GM21447 (cell line): ENCODE results near the gene NTN5.
A peak's percentile ranks its signal among the peaks of the same experiment; 100 is the strongest.
"Not testable (repeated sequence)": the region's sequence is repeated elsewhere in the genome, so short reads cannot be mapped to it uniquely, and the experiment has no call there.

Experiments
- ATAC-seq: cut with Tn5 transposase; IDR thresholded peaks from one replicate; pipeline ENCODE4 v1.9.1; 2021; ENCODE audit not compliant: unreplicated experiment

Gene NTN5

DNA sequence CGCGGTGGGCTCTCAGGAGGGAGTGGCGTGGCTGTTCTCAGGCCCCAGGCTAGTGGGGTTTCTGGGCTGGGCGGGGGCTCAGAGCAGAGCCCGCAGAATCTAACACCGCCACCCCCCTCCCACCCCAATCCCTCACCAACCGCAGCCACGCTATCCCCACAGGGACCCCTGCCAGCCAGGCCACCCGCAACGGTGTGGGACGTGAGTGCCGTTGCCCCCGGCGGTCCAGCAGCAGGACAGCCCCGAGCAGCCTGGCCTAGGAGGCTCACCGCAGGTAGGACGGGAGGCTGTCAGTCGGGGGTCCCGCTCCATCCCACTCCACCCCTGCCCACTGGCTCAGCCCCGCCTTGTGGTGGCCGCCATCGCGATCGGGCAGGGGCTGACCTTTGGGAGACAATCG is at the start of gene NTN5:
Gene NTN5, minus strand, starts transcription at position 24 of the 400 bp plus-strand sequence. CDS start 2,031 bp downstream, outside the sequence.
- no peak for ATAC-seq

- no peak for ATAC-seq
Observed at GRCh38 chr19:48722196-48722708, 49.4 kb upstream of the NTN5 start.

DNA sequence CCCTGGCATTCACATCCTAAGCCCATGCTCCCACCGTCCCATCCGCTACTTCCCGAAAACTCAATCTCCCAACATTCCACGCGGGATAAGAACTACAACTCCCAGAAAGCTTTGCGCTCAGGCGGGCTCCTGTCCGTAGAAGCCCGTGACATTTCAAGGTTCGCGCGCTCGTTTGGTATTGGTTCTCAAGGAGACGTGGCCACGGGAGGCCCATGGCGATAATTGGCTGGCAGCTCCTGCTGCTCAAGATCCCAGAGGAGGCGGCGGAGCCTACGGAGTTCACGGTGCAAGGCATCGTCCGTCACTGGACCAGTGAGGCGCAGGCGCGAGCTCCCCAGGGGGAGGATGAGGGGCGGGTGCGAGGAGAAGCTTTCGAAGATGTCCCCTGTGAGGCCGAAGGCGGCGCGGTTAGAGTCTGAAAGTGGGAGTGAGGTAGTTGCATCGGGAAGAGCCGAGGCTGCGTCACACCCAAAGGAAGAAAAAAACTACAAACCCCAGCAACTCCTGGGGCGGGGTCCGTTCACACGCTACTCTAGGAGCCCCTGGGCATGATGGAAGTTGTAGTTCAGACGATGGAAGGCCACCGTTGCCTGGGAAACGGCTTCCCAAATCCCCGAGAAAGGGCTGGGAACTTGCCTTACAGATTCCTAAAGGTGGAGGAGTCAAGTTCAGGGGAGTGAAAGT is 47.9 kb upstream of the NTN5 start:
- peak; percentile 86 for ATAC-seq

GRCh38 chr19:48720251-48720612 is 47.4 kb upstream of the NTN5 start:
- no peak for ATAC-seq

DNA sequence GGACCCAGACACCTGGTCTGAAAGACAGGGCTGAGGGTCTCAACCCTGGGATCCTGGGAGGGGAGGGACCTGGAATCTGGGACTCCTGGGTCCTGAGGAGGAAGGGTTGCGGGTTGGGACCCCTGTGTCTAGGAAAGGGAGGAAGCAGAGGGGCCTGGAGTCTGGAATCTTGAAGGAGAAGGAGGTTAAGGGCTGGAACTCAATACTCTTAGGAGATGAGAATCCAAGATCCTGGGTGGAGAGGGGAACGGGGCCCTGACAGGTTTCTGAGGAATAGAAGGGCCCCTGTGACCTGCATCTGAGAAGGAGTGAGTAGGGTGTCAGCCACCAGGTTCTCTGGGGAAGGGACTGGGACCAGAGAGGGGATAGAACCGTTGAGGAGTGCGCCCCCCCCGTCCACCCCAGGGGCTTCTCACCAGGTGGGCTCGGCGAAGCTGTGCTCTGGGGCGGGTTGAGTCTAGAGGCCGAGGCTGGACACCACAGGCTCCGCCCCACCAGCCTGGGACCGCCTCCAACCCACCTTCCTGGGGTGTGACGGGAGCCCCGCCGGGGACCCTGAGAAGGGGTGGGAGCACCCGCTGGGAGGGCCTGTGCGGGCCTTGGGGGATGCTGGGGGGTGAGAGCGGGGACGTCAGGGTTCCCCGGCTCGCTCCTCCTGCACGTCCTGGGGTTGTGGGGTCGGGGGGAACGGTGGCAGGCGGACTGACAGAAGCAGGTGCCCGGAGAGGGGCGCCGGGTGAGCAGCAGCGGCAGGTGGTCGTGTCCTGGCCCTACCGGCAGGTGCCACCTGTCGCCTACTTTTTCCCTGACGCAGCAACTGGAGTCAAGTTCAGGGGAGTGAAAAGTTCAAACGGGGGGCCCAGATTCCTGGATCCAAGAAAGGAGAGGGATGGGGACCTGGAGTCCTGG is 46.7 kb upstream of the NTN5 start, which contains the start of gene MAMSTR:
Gene MAMSTR, minus strand, starts transcription at position 463 of the 909 bp plus-strand sequence. CDS start 694 bp downstream, outside the sequence.
- ATAC-seq: no peak

GRCh38 chr19:48718711-48719231 is 46.0 kb upstream of the NTN5 start:
- ATAC-seq: no peak

DNA sequence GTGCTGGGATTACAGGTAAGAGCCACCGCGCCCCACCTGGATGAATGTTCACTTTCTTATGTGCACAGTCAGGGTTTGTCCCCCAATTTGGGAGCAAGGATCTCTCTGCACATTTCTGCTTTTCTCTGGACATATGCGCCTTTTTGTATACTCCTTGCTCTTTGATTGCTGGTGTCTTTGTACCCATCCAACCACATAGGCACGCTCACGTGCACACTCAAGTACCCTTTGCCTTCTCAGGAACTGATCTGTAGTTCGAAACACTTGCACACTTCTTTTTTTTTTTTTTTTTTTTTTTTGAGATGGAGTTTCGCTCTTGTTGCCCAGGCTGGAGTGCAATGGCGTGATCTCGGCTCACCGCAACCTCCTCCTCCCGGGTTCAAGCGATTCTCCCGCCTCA is 45.3 kb upstream of the NTN5 start:
- ATAC-seq: not testable (repeated sequence)

- no peak for ATAC-seq
Observed at GRCh38 chr19:48716562-48717291, 43.9 kb upstream of the NTN5 start.

- ATAC-seq: no peak
Observed at GRCh38 chr19:48715681-48716171, 42.9 kb upstream of the NTN5 start.

- ATAC-seq: no peak
Observed at GRCh38 chr19:48714759-48715675, 42.2 kb upstream of the NTN5 start.

DNA sequence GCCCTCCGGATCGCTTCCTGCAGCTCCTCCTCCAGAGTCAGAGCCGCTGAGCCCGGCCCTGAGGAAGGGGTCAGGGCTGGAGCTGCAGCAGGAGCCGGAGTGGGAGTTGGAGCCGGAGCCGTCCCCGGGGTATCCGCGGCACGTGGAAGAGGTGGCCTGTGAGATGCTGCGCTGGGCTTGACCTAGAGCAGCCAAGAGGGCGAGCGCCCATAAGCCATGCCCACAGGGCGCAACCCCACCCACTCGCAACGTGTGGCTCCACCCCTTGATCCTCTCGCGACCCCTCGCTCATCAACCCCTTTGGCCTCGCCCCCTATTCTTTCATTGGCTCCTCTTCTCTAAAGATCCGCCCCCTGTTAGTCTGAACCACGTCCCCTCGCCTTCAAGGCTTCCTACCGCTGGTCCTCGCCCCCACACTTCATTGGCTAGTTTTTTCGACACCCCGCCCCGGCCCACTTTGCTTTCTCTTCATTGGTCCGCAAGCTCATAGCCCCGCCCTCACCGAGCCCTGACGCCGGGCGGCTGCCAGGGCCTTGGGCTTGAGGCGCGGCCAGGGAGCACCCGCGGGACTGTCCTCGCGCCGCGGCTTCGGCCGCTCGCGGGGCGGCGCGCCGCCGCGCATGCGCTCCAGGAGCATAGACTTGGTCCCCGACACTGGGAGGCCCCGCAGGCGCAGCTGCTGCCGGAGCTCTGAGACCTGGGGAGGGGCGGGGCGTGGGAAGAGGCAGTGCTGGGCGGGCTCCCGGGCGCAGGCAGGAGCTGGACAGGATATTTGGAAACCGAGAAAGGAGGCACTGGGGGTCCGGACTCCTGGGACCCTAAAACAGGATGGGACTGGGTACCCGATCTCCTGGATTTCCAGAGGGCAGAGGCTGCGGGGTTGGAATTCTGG is 41.3 kb upstream of the NTN5 start:
- peak; percentile 95 for ATAC-seq

- no peak for ATAC-seq
Observed at GRCh38 chr19:48713041-48713863, 40.4 kb upstream of the NTN5 start.

DNA sequence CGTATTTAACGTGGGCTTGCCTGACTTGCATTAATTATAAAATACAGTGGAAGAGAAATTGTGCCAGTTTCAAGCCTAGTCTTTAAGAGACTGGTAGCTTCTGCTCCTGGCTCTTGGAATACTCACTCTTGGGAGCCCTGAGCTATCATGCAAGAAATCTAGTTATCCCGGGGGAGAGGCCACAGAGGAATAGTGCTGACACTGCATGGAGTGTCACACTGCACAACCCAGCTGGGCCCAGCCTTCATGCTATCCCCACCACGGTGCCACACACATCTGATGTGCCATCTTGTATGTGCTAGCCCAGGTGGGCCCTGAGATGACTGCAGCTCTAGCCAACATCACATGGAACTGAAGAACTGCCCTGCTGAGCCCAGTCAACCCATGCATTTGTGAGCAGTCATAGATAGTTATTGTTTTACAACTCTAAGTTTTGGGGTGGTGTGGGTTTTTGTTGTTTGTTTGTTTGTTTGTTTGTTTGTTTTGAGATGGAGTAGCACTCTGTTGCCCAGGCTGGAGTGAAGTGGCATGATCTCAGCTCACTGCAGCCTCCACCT is 38.4 kb upstream of the NTN5 start:
- no peak for ATAC-seq

DNA sequence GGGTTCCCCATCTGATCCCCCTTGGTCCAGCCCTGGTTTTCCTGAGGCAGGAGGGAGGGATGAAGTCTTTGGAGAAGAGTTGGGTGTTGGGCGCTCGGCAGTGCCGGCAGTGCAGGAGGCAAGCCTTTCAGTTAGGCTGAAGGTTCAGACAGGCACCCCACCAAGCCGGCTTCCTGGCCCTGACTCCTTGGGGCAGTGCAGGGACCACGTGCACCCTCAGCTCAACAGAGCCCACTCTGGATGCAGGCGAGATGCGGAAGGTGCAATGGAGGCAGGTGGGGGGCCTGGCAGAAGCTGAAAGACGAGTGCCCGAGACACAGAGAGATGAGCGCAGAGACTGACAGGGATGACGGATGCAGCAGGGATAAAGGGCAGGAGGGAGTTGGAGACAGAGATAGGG is 35.7 kb upstream of the NTN5 start:
- no peak for ATAC-seq

DNA sequence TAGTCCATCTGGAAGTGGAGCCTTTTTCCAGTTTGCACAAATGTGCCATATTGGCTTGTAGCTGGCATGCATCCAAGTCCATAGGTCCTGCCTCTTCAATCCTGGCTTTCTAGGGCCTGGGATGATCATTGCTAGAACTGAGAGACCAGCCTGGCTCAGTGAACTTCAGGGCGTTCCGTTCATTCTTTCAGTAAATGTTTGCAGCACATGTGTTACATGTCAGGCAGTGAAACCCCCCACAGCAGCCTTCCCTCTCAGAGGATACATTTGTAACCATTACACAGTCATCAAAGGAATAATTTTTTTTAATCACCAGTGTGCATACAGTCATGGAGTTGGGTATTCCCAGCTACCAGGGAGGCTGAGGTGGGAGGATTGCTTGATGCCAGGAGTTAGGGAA is 32.6 kb upstream of the NTN5 start:
- no peak for ATAC-seq

GRCh38 chr19:48703316-48703715 is 30.5 kb upstream of the NTN5 start:
- no peak for ATAC-seq

DNA sequence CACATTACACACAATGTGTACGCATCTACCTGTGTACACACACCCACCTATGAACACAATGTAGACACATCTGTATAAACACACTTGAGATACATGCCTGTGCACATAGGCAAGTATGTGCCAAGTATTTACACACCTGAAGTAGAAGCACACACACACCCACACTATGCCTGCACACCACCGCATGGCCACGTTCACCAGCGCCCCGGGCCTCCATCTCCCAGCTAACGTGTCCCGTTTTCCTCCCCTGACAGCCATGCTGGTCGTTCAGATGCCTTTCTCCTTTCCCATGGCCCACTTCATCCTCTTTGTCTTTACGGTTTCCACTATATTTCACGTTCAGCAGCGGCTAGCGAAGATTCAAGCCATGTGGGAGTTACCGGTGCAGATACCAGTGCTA is 29.9 kb upstream of the NTN5 start:
- no peak for ATAC-seq

- no peak for ATAC-seq
Observed at GRCh38 chr19:48698046-48698445, 25.2 kb upstream of the NTN5 start.
